Measurements from ENCODE around the gene NCR3LG1.

GRCh38 chr11:17385492-17385891 is 33.9 kb downstream of the NCR3LG1 start:
- TF ChIP-seq CTCF (IDR thresholded peaks at IDR 0.05): no peak
- no peak for TF ChIP-seq POLR2AphosphoS5 (IDR thresholded peaks at IDR 0.05)
